GM19351 (cell line): ENCODE data around the gene ACBD4.

Experiments
- ATAC-seq: cut with Tn5 transposase; IDR thresholded peaks from one replicate; pipeline ENCODE4 v1.9.1; 2021; ENCODE audit warnings: mild to moderate bottlenecking, moderate library complexity; ENCODE audit not compliant: unreplicated experiment

Gene ACBD4

GRCh38 chr17:45132572-45133463, 2.7 kb upstream of the ACBD4 start:
- ATAC-seq: peak; percentile 42

- no peak for ATAC-seq
These were observed 698 bp downstream of the ACBD4 start for GRCh38 chr17:45135978-45136791.

GRCh38 chr17:45136846-45137560, 1.5 kb downstream of the ACBD4 start:
- no peak for ATAC-seq

GRCh38 chr17:45137561-45138305, 2.2 kb downstream of the ACBD4 start:
- no peak for ATAC-seq

GRCh38 chr17:45138911-45139532, 3.5 kb downstream of the ACBD4 start:
- ATAC-seq: no peak

GRCh38 chr17:45139533-45139920, 4.0 kb downstream of the ACBD4 start:
- ATAC-seq: no peak

- ATAC-seq: no peak
These were observed 7.7 kb downstream of the ACBD4 start for GRCh38 chr17:45143094-45143670.

GRCh38 chr17:45143767-45144198, 8.3 kb downstream of the ACBD4 start:
- ATAC-seq: no peak

- no peak for ATAC-seq
These were observed 8.9 kb downstream of the ACBD4 start for GRCh38 chr17:45144199-45145034.

GRCh38 chr17:45145035-45145389, 9.5 kb downstream of the ACBD4 start:
- no peak for ATAC-seq

- no peak for ATAC-seq
These were observed 10.7 kb downstream of the ACBD4 start for GRCh38 chr17:45146166-45146565.

GRCh38 chr17:45146592-45146889, 11.1 kb downstream of the ACBD4 start:
- no peak for ATAC-seq

GRCh38 chr17:45146890-45147580, 11.5 kb downstream of the ACBD4 start:
- no peak for ATAC-seq

- no peak for ATAC-seq
These were observed 12.2 kb downstream of the ACBD4 start for GRCh38 chr17:45147581-45148182.

GRCh38 chr17:45148183-45149036, 12.9 kb downstream of the ACBD4 start, which contains the start of gene HEXIM1:
Gene HEXIM1, plus strand, starts transcription at chr17:45148475. Its CDS starts 716 bp downstream, at chr17:45149191.
- ATAC-seq: peak; percentile 59

- no peak for ATAC-seq
These were observed 13.7 kb downstream of the ACBD4 start for GRCh38 chr17:45149037-45149668.
